SIG-M5 treated with dmso at 0.1 percent for 504 hours (cell line): ENCODE measurements around the gene DKK3.

Source experiments
- DNase-seq: peaks from one replicate; lab custom pipeline; 2025; ENCODE audit not compliant: unreplicated experiment; lab: John Stamatoyannopoulos, UW

The DKK3 gene

GRCh38 chr11:12031856-12032544 lies 23.6 kb upstream of the DKK3 start:
- no peak for DNase-seq

GRCh38 chr11:12029738-12030363 lies 21.4 kb upstream of the DKK3 start:
- no peak for DNase-seq

- no peak for DNase-seq
Measured at GRCh38 chr11:12029119-12029518, 20.7 kb upstream of the DKK3 start.

- DNase-seq = no peak
Measured at GRCh38 chr11:12028303-12028702, 19.9 kb upstream of the DKK3 start.

GRCh38 chr11:12026331-12027211 lies 18.1 kb upstream of the DKK3 start:
- DNase-seq = peak; percentile 13

- DNase-seq = peak; percentile 67
Measured at GRCh38 chr11:12024254-12024926, 16.0 kb upstream of the DKK3 start.

- no peak for DNase-seq
Measured at GRCh38 chr11:12023015-12023414, 14.6 kb upstream of the DKK3 start.

- DNase-seq = no peak
Measured at GRCh38 chr11:12020546-12020945, 12.1 kb upstream of the DKK3 start.

GRCh38 chr11:12019866-12020416 lies 11.5 kb upstream of the DKK3 start:
- no peak for DNase-seq

GRCh38 chr11:12019337-12019736 lies 10.9 kb upstream of the DKK3 start:
- no peak for DNase-seq

GRCh38 chr11:12017865-12018453 lies 9.5 kb upstream of the DKK3 start:
- DNase-seq = no peak

GRCh38 chr11:12017243-12017678 lies 8.8 kb upstream of the DKK3 start:
- no peak for DNase-seq

GRCh38 chr11:12016246-12016645 lies 7.8 kb upstream of the DKK3 start:
- DNase-seq = no peak

GRCh38 chr11:12015486-12015885 lies 7.1 kb upstream of the DKK3 start:
- DNase-seq = no peak

GRCh38 chr11:12013781-12014180 lies 5.4 kb upstream of the DKK3 start:
- DNase-seq = no peak

GRCh38 chr11:12009617-12010321 lies 1.3 kb upstream of the DKK3 start:
- DNase-seq = no peak

- no peak for DNase-seq
Measured at GRCh38 chr11:12008790-12009616, 577 bp upstream of the DKK3 start.

- DNase-seq = no peak
Measured at GRCh38 chr11:12007230-12007593, 1.2 kb downstream of the DKK3 start.

- no peak for DNase-seq
Measured at GRCh38 chr11:12006552-12007229, 1.7 kb downstream of the DKK3 start.
